HEK293T (cell line): Measurements from ENCODE around the gene CHD6.

Source experiments
- ARNT ChIP-seq: fragments of 450-650 bp; IDR thresholded peaks from 2 replicates; pipeline ENCODE4 v1.6.1; 2017; ENCODE audit warnings: mild to moderate bottlenecking
- CTBP1 ChIP-seq: fragments of 450-650 bp; IDR thresholded peaks from 2 replicates; pipeline ENCODE4 v1.6.1; 2016; ENCODE audit warnings: borderline replicate concordance
- ELF4 ChIP-seq: fragments of 450-650 bp; IDR thresholded peaks from 2 replicates; pipeline ENCODE4 v1.6.1; 2017; ENCODE audit warnings: antibody characterized with exemption
- FOXA1 ChIP-seq: fragments of 450-650 bp; IDR thresholded peaks from 2 replicates; pipeline ENCODE4 v1.6.1; 2016; ENCODE audit warnings: mild to moderate bottlenecking
- FOXK2 ChIP-seq: fragments of 450-650 bp; IDR thresholded peaks from 2 replicates; pipeline ENCODE4 v1.6.1; 2016; ENCODE audit warnings: mild to moderate bottlenecking
- FOXM1 ChIP-seq: fragments of 450-650 bp; IDR thresholded peaks from 2 replicates; pipeline ENCODE4 v1.6.1; 2017; ENCODE audit warnings: mild to moderate bottlenecking, borderline replicate concordance
- HDGF ChIP-seq: fragments of 450-650 bp; IDR thresholded peaks from 2 replicates; pipeline ENCODE4 v1.6.1; 2017; ENCODE audit warnings: antibody characterized with exemption, borderline replicate concordance
- LEF1 ChIP-seq: fragments of 450-650 bp; IDR thresholded peaks from 2 replicates; pipeline ENCODE4 v1.6.1; 2017; ENCODE audit warnings: mild to moderate bottlenecking, borderline replicate concordance
- NFRKB ChIP-seq: fragments of 450-650 bp; IDR thresholded peaks from 2 replicates; pipeline ENCODE4 v1.6.1; 2016; ENCODE audit warnings: mild to moderate bottlenecking, moderate library complexity
- SP1 ChIP-seq: fragments of 450-650 bp; IDR thresholded peaks from 2 replicates; pipeline ENCODE4 v1.6.1; 2017
- SUZ12 ChIP-seq: fragments of 450-650 bp; IDR thresholded peaks from 2 replicates; pipeline ENCODE4 v1.6.1; 2016; ENCODE audit warnings: mild to moderate bottlenecking
- TARDBP ChIP-seq: fragments of 450-650 bp; IDR thresholded peaks from 2 replicates; pipeline ENCODE4 v1.6.1; 2016
- ZNF384 ChIP-seq: fragments of 450-650 bp; IDR thresholded peaks from 2 replicates; pipeline ENCODE4 v1.6.1; 2016

- no peak for TF ChIP-seq HDGF
- no peak for TF ChIP-seq FOXA1
- TF ChIP-seq SUZ12 = no peak
- TF ChIP-seq SP1 = no peak
- TF ChIP-seq TARDBP = no peak
- no peak for TF ChIP-seq LEF1
- TF ChIP-seq ELF4 = no peak
- TF ChIP-seq ARNT = no peak
- no peak for TF ChIP-seq FOXK2
- TF ChIP-seq ZNF384 = no peak
- no peak for TF ChIP-seq CTBP1
- TF ChIP-seq NFRKB = no peak
- no peak for TF ChIP-seq FOXM1
Observed at GRCh38 chr20:41426976-41427375, 191.2 kb downstream of the CHD6 start.
